NCI-H748 treated with DMSO at 0.1 percent for 48 hours (cell line): ENCODE data around the gene SPOCK2.

ENCODE experiments used
- DNase-seq: peaks from one replicate; lab custom pipeline; 2025; lab: John Stamatoyannopoulos, UW

SPOCK2 gene

GRCh38 chr10:72030762-72031543 is 57.4 kb downstream of the SPOCK2 start:
- no peak for DNase-seq

GRCh38 chr10:72029414-72029813 is 58.9 kb downstream of the SPOCK2 start:
- no peak for DNase-seq

GRCh38 chr10:72027498-72027897 is 60.9 kb downstream of the SPOCK2 start:
- no peak for DNase-seq

- DNase-seq = no peak
Measured at GRCh38 chr10:72026278-72027111, 61.9 kb downstream of the SPOCK2 start.

- DNase-seq = no peak
Measured at GRCh38 chr10:72025832-72026231, 62.5 kb downstream of the SPOCK2 start.

GRCh38 chr10:72025400-72025799 is 63.0 kb downstream of the SPOCK2 start:
- DNase-seq = no peak

GRCh38 chr10:72024596-72024995 is 63.8 kb downstream of the SPOCK2 start:
- DNase-seq = no peak

GRCh38 chr10:72022228-72022627 is 66.1 kb downstream of the SPOCK2 start:
- no peak for DNase-seq

GRCh38 chr10:72020914-72021809 is 67.2 kb downstream of the SPOCK2 start:
- DNase-seq = no peak

GRCh38 chr10:72019085-72019876 is 69.1 kb downstream of the SPOCK2 start:
- no peak for DNase-seq

GRCh38 chr10:72016608-72017300 is 71.6 kb downstream of the SPOCK2 start:
- no peak for DNase-seq

GRCh38 chr10:72015841-72016240 is 72.5 kb downstream of the SPOCK2 start:
- no peak for DNase-seq

- DNase-seq = no peak
Measured at GRCh38 chr10:72014785-72015480, 73.4 kb downstream of the SPOCK2 start.

GRCh38 chr10:72014197-72014596 is 74.2 kb downstream of the SPOCK2 start:
- no peak for DNase-seq

- no peak for DNase-seq
Measured at GRCh38 chr10:72013202-72013945, 75.0 kb downstream of the SPOCK2 start.

GRCh38 chr10:72012796-72013195 is 75.6 kb downstream of the SPOCK2 start:
- no peak for DNase-seq

- no peak for DNase-seq
Measured at GRCh38 chr10:72011976-72012512, 76.3 kb downstream of the SPOCK2 start.

- DNase-seq = no peak
Measured at GRCh38 chr10:72011468-72011867, 76.9 kb downstream of the SPOCK2 start.

GRCh38 chr10:72011016-72011415 is 77.3 kb downstream of the SPOCK2 start:
- DNase-seq = no peak
